Activated T-cell treated with anti-CD3 and anti-CD28 coated beads, Interleukin-2, amount 50 U/mL, for 48 hours (primary cell): Measurements from ENCODE around the gene CELSR2.
A peak's percentile ranks its signal among the peaks of the same experiment; 100 is the strongest.
"Not testable (repeated sequence)": the region's sequence is repeated elsewhere in the genome, so short reads cannot be mapped to it uniquely, and the experiment has no call there.

Experiments used
- DNase-seq, 2 experiments: peaks; one replicate each; pipeline ENCODE4 v3.0.0-alpha.2; 2020

Gene CELSR2

GRCh38 chr1:109282952-109283747 is 33.8 kb downstream of the CELSR2 start, which contains the start of gene PSRC1:
TSS of gene PSRC1 (minus strand) at chr1:109283145.
- peak; percentile 94 for DNase-seq

GRCh38 chr1:109283748-109284600 is 34.6 kb downstream of the CELSR2 start:
- no peak for DNase-seq

- DNase-seq, result not testable (repeated sequence)
Observed at GRCh38 chr1:109286762-109287161, 37.4 kb downstream of the CELSR2 start.

- no peak for DNase-seq
Observed at GRCh38 chr1:109290137-109290536, 40.8 kb downstream of the CELSR2 start.

GRCh38 chr1:109290998-109291397 is 41.7 kb downstream of the CELSR2 start:
- no peak for DNase-seq

GRCh38 chr1:109292364-109292763 is 43.0 kb downstream of the CELSR2 start:
- DNase-seq, result no peak

GRCh38 chr1:109293026-109293425 is 43.7 kb downstream of the CELSR2 start:
- no peak for DNase-seq

GRCh38 chr1:109294481-109294880 is 45.1 kb downstream of the CELSR2 start:
- no peak for DNase-seq

- no peak for DNase-seq
Observed at GRCh38 chr1:109295712-109296415, 46.5 kb downstream of the CELSR2 start.

- no peak for DNase-seq
Observed at GRCh38 chr1:109296782-109297181, 47.4 kb downstream of the CELSR2 start.

GRCh38 chr1:109298666-109299557 is 49.6 kb downstream of the CELSR2 start:
- peak in 1 of 2 experiments; percentile 37 for DNase-seq

- no peak for DNase-seq
Observed at GRCh38 chr1:109299558-109300343, 50.4 kb downstream of the CELSR2 start.

GRCh38 chr1:109300650-109301151 is 51.4 kb downstream of the CELSR2 start:
- no peak for DNase-seq

- no peak for DNase-seq
Observed at GRCh38 chr1:109301874-109302273, 52.5 kb downstream of the CELSR2 start.

- DNase-seq, result no peak
Observed at GRCh38 chr1:109304226-109304920, 55.0 kb downstream of the CELSR2 start.

- DNase-seq, result not testable (repeated sequence)
Observed at GRCh38 chr1:109305991-109306390, 56.7 kb downstream of the CELSR2 start.

GRCh38 chr1:109306832-109307273 is 57.5 kb downstream of the CELSR2 start, which contains the start of gene MYBPHL:
TSS of gene MYBPHL (minus strand) at chr1:109307011. CDS start at chr1:109306991, 20 bp downstream.
- DNase-seq, result no peak

GRCh38 chr1:109307274-109308021 is 58.1 kb downstream of the CELSR2 start:
- DNase-seq, result no peak

GRCh38 chr1:109309347-109309746 is 60.0 kb downstream of the CELSR2 start:
- no peak for DNase-seq
